Stomach (tissue), 4 donors: ENCODE data around the gene IRAK1.

ENCODE experiments used
- POLR2A ChIP-seq, 4 donors: fragments of 450-650 bp; IDR thresholded peaks; one replicate each; pipeline ENCODE4 v1.6.1; 2016; ENCODE audit warnings: antibody characterized with exemption in 4 of 4, control low read depth in 2 of 4, mild to moderate bottlenecking in 1 of 4, moderate library complexity in 1 of 4
- TF ChIP-seq, protein P1 (sequence below), 7 experiments: fragments of 450-650 bp in 4 of 7; fragments of 200-600 bp in 3 of 7; sonication (generic) in 3 of 7; IDR thresholded peaks; one replicate each; pipeline ENCODE4 v1.5.1; 2016 to 2019; ENCODE audit warnings: antibody characterized with exemption in 7 of 7, control low read depth in 2 of 7, mild to moderate bottlenecking in 1 of 7

DNA sequence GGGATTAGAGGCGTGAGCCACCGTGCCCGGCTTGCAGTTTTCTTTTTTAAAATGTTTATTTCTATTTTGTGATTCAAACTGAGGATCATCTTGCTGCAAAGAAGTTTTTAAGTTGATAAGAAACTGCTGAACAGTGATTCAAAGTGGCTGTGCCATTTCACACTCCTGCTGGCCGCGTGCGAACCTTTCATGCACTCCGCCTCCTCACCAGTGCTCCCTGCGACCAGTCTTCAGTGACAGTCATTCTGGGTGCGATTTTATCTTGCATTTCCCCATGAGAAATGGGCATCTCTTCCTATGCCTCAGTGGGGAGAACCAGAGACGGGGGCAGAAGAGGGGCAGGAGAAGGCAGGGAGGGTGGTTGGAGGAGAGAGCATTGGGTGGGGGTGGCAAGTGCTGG, 25.7 kb downstream of the IRAK1 start:
- no peak for TF ChIP-seq POLR2A (IDR thresholded peaks at IDR 0.05)
- TF ChIP-seq, protein P1, sequence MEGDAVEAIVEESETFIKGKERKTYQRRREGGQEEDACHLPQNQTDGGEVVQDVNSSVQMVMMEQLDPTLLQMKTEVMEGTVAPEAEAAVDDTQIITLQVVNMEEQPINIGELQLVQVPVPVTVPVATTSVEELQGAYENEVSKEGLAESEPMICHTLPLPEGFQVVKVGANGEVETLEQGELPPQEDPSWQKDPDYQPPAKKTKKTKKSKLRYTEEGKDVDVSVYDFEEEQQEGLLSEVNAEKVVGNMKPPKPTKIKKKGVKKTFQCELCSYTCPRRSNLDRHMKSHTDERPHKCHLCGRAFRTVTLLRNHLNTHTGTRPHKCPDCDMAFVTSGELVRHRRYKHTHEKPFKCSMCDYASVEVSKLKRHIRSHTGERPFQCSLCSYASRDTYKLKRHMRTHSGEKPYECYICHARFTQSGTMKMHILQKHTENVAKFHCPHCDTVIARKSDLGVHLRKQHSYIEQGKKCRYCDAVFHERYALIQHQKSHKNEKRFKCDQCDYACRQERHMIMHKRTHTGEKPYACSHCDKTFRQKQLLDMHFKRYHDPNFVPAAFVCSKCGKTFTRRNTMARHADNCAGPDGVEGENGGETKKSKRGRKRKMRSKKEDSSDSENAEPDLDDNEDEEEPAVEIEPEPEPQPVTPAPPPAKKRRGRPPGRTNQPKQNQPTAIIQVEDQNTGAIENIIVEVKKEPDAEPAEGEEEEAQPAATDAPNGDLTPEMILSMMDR (IDR thresholded peaks at IDR 0.05), result no peak
